GM23338 (cell line): ENCODE measurements around the gene TNFAIP3. TPM values are rescaled to one million over a fixed set of nuclear protein-coding genes. Genes with fewer than 3 reads are reported as not detected.

ENCODE experiments used
- ATAC-seq: fragments of 200-7000 bp; cut with Tn5 transposase; 3 replicates; pipeline ENCODE4 v1.9.1; 2020
- DNase-seq: peaks from one replicate; pipeline ENCODE4 v3.0.0-alpha.2; 2015; ENCODE audit warnings: low spot score
- H2AFZ ChIP-seq: fragments of 200-600 bp; sonication (generic); 2 replicates; pipeline ENCODE4 v1.8.0; 2016; ENCODE audit warnings: antibody characterized with exemption, mild to moderate bottlenecking, moderate library complexity
- H3F3A ChIP-seq: fragments of 200-600 bp; sonication (generic); replicated peaks from 2 replicates; pipeline ENCODE4 v1.8.0; 2017; ENCODE audit warnings: antibody characterized with exemption, mixed run types, low read depth
- H3K27ac ChIP-seq: fragments of 200-600 bp; sonication (generic); 2 replicates; pipeline ENCODE4 v1.6.1; 2016; ENCODE audit warnings: low read depth
- H3K27me3 ChIP-seq: fragments of 200-600 bp; sonication (generic); 2 replicates; pipeline ENCODE4 v1.8.0; 2016; ENCODE audit warnings: mild to moderate bottlenecking, mixed run types, moderate library complexity; ENCODE audit not compliant: insufficient read depth
- H3K36me3 ChIP-seq: fragments of 200-600 bp; sonication (generic); 2 replicates; pipeline ENCODE4 v1.8.0; 2016; ENCODE audit warnings: mild to moderate bottlenecking; ENCODE audit not compliant: insufficient read depth
- H3K4me1 ChIP-seq: fragments of 200-600 bp; sonication (generic); 2 replicates; pipeline ENCODE4 v1.8.0; 2016; ENCODE audit warnings: mild to moderate bottlenecking, moderate library complexity; ENCODE audit not compliant: insufficient read depth
- H3K4me2 ChIP-seq: fragments of 200-600 bp; sonication (generic); 2 replicates; pipeline ENCODE4 v1.7.1; 2017; ENCODE audit warnings: mixed run types
- H3K4me3 ChIP-seq: fragments of 200-600 bp; sonication (generic); 2 replicates; pipeline ENCODE4 v1.6.1; 2016; ENCODE audit warnings: mixed run types
- H3K79me2 ChIP-seq: fragments of 200-600 bp; sonication (generic); replicated peaks from 2 replicates; pipeline ENCODE4 v1.8.0; 2017; ENCODE audit warnings: mild to moderate bottlenecking; ENCODE audit not compliant: insufficient read depth
- H3K9me2 ChIP-seq: fragments of 200-600 bp; sonication (generic); 2 replicates; pipeline ENCODE4 v1.8.0; 2017; ENCODE audit not compliant: insufficient read depth
- H4K20me1 ChIP-seq: fragments of 200-600 bp; sonication (generic); replicated peaks from 2 replicates; pipeline ENCODE4 v1.8.0; 2017; ENCODE audit warnings: mild to moderate bottlenecking; ENCODE audit not compliant: insufficient read depth
- H3K27ac Mint-ChIP-seq: 2 replicates; pipeline ENCODE4 v1.8.0; 2020; ENCODE audit warnings: inconsistent platforms, mild to moderate bottlenecking, moderate library complexity, mixed read lengths
- H3K27me3 Mint-ChIP-seq: 3 replicates; pipeline ENCODE4 v1.8.0; 2022; ENCODE audit warnings: low read depth, mild to moderate bottlenecking, moderate library complexity, mixed read lengths, inconsistent platforms; ENCODE audit not compliant: insufficient read depth, poor library complexity
- H3K36me3 Mint-ChIP-seq: 3 replicates; pipeline ENCODE4 v1.8.0; 2021; ENCODE audit warnings: low read depth, mild to moderate bottlenecking, inconsistent platforms, moderate library complexity, mixed read lengths
- H3K4me1 Mint-ChIP-seq: 3 replicates; pipeline ENCODE4 v1.8.0; 2020; ENCODE audit warnings: mild to moderate bottlenecking, inconsistent platforms, mixed read lengths
- H3K4me3 Mint-ChIP-seq: 3 replicates; pipeline ENCODE4 v1.8.0; 2021; ENCODE audit warnings: moderate library complexity, mild to moderate bottlenecking, inconsistent platforms, mixed read lengths
- H3K9me3 Mint-ChIP-seq: 3 replicates; pipeline ENCODE4 v1.8.0; 2020; ENCODE audit warnings: moderate library complexity, mild to moderate bottlenecking, inconsistent platforms, mixed read lengths
- EZH2 ChIP-seq: fragments of 200-600 bp; sonication (generic); IDR thresholded peaks from one replicate; pipeline ENCODE4 v1.8.0; 2017; ENCODE audit warnings: antibody characterized with exemption, mild to moderate bottlenecking, low read depth; ENCODE audit not compliant: unreplicated experiment
- EZH2phosphoT487 ChIP-seq: fragments of 200-600 bp; sonication (generic); IDR thresholded peaks from one replicate; pipeline ENCODE4 v1.8.1; 2018; ENCODE audit warnings: antibody characterized with exemption; ENCODE audit not compliant: unreplicated experiment
- JUNB ChIP-seq: IDR thresholded peaks from one replicate; pipeline ENCODE4 v1.6.1; 2016; ENCODE audit warnings: antibody characterized with exemption; ENCODE audit not compliant: unreplicated experiment
- STAT1 ChIP-seq: IDR thresholded peaks from one replicate; pipeline ENCODE4 v1.6.1; 2016; ENCODE audit warnings: antibody characterized with exemption; ENCODE audit not compliant: unreplicated experiment
- ZNF114 ChIP-seq: fragments of 250-450 bp; sonication (Bioruptor Pico); IDR thresholded peaks from 2 replicates; pipeline ENCODE4 v1.5.0; 2020; ENCODE audit warnings: mild to moderate bottlenecking, moderate library complexity
- ZNF331 ChIP-seq: fragments of 250-450 bp; sonication (Bioruptor Pico); IDR thresholded peaks from 2 replicates; pipeline ENCODE4 v1.5.0; 2020; ENCODE audit warnings: low read depth, mild to moderate bottlenecking, moderate library complexity
- polyA plus RNA-seq: library from polyadenylated mRNA; unstranded; fragments of >200 nt; fragmentation: Nextera tagmentation; extraction: Ambion mirVana; gene quantifications from 2 replicates; pipeline ENCODE4 v1.2.1, GENCODE V29; 2016
- total RNA-seq: library from RNA; depleted of rRNA; stranded (reverse); fragments of >200 nt; shearing (Covaris generic); gene quantifications from 2 replicates; pipeline ENCODE4 v1.2.3, GENCODE V29; 2014
- TF ChIP-seq, protein P1 (sequence below): fragments of 250-450 bp; sonication (Bioruptor Pico); IDR thresholded peaks from 2 replicates; pipeline ENCODE4 v1.5.0; 2020; ENCODE audit warnings: mild to moderate bottlenecking, moderate library complexity
- TF ChIP-seq, protein P2 (sequence below), 2 experiments: fragments of 200-600 bp in 1 of 2; sonication (generic) in 1 of 2; conservative IDR thresholded peaks; 2 replicates each; pipeline versions ENCODE4 v1.5.1 to v1.6.1; 2016 to 2017; ENCODE audit warnings: antibody characterized with exemption in 2 of 2, low read depth in 2 of 2, mild to moderate bottlenecking in 2 of 2, moderate library complexity in 1 of 2
- TF ChIP-seq, protein P3 (sequence below): IDR thresholded peaks from one replicate; pipeline ENCODE4 v1.6.1; 2018; ENCODE audit warnings: antibody characterized with exemption; ENCODE audit not compliant: unreplicated experiment

The TNFAIP3 gene
- total and polyA plus RNA-seq, 2 experiments from 2014 or later, result 2.1 to 2.3 TPM

DNA sequence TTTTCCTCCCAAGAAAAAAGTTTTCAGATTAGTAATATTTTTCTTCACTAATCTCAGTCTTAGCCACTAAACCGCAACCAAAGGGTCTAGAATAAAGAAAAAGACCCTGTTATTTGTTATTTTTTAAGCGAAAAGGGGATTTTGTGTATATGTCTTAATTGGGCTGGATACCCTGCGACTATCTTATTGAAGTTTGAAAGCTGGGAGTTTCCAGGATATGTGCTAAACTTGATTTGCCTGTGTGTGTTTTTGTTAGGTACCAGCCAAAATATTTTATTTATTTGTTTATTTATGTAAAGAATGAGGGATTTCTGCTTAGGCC, 52.4 kb downstream of the TNFAIP3 start (continued):
- TF ChIP-seq, protein P1, sequence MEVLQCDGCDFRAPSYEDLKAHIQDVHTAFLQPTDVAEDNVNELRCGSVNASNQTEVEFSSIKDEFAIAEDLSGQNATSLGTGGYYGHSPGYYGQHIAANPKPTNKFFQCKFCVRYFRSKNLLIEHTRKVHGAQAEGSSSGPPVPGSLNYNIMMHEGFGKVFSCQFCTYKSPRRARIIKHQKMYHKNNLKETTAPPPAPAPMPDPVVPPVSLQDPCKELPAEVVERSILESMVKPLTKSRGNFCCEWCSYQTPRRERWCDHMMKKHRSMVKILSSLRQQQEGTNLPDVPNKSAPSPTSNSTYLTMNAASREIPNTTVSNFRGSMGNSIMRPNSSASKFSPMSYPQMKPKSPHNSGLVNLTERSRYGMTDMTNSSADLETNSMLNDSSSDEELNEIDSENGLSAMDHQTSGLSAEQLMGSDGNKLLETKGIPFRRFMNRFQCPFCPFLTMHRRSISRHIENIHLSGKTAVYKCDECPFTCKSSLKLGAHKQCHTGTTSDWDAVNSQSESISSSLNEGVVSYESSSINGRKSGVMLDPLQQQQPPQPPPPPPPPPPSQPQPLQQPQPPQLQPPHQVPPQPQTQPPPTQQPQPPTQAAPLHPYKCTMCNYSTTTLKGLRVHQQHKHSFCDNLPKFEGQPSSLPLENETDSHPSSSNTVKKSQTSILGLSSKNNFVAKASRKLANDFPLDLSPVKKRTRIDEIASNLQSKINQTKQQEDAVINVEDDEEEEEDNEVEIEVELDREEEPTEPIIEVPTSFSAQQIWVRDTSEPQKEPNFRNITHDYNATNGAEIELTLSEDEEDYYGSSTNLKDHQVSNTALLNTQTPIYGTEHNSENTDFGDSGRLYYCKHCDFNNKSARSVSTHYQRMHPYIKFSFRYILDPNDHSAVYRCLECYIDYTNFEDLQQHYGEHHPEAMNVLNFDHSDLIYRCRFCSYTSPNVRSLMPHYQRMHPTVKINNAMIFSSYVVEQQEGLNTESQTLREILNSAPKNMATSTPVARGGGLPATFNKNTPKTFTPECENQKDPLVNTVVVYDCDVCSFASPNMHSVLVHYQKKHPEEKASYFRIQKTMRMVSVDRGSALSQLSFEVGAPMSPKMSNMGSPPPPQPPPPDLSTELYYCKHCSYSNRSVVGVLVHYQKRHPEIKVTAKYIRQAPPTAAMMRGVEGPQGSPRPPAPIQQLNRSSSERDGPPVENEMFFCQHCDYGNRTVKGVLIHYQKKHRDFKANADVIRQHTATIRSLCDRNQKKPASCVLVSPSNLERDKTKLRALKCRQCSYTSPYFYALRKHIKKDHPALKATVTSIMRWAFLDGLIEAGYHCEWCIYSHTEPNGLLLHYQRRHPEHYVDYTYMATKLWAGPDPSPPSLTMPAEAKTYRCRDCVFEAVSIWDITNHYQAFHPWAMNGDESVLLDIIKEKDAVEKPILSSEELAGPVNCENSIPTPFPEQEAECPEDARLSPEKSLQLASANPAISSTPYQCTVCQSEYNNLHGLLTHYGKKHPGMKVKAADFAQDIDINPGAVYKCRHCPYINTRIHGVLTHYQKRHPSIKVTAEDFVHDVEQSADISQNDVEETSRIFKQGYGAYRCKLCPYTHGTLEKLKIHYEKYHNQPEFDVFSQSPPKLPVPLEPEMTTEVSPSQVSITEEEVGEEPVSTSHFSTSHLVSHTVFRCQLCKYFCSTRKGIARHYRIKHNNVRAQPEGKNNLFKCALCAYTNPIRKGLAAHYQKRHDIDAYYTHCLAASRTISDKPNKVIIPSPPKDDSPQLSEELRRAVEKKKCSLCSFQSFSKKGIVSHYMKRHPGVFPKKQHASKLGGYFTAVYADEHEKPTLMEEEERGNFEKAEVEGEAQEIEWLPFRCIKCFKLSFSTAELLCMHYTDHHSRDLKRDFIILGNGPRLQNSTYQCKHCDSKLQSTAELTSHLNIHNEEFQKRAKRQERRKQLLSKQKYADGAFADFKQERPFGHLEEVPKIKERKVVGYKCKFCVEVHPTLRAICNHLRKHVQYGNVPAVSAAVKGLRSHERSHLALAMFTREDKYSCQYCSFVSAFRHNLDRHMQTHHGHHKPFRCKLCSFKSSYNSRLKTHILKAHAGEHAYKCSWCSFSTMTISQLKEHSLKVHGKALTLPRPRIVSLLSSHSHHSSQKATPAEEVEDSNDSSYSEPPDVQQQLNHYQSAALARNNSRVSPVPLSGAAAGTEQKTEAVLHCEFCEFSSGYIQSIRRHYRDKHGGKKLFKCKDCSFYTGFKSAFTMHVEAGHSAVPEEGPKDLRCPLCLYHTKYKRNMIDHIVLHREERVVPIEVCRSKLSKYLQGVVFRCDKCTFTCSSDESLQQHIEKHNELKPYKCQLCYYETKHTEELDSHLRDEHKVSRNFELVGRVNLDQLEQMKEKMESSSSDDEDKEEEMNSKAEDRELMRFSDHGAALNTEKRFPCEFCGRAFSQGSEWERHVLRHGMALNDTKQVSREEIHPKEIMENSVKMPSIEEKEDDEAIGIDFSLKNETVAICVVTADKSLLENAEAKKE (CRISPR knock-in tag), result no peak
- TF ChIP-seq STAT1, result no peak
- TF ChIP-seq EZH2, result no peak
- TF ChIP-seq, protein P2, sequence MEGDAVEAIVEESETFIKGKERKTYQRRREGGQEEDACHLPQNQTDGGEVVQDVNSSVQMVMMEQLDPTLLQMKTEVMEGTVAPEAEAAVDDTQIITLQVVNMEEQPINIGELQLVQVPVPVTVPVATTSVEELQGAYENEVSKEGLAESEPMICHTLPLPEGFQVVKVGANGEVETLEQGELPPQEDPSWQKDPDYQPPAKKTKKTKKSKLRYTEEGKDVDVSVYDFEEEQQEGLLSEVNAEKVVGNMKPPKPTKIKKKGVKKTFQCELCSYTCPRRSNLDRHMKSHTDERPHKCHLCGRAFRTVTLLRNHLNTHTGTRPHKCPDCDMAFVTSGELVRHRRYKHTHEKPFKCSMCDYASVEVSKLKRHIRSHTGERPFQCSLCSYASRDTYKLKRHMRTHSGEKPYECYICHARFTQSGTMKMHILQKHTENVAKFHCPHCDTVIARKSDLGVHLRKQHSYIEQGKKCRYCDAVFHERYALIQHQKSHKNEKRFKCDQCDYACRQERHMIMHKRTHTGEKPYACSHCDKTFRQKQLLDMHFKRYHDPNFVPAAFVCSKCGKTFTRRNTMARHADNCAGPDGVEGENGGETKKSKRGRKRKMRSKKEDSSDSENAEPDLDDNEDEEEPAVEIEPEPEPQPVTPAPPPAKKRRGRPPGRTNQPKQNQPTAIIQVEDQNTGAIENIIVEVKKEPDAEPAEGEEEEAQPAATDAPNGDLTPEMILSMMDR (conservative IDR thresholded peaks at IDR 0.05; ENCODE audit: low read depth in 2 of 2), result no peak
- no peak for TF ChIP-seq ZNF114 (CRISPR knock-in tag)
- TF ChIP-seq EZH2phosphoT487, result no peak

DNA sequence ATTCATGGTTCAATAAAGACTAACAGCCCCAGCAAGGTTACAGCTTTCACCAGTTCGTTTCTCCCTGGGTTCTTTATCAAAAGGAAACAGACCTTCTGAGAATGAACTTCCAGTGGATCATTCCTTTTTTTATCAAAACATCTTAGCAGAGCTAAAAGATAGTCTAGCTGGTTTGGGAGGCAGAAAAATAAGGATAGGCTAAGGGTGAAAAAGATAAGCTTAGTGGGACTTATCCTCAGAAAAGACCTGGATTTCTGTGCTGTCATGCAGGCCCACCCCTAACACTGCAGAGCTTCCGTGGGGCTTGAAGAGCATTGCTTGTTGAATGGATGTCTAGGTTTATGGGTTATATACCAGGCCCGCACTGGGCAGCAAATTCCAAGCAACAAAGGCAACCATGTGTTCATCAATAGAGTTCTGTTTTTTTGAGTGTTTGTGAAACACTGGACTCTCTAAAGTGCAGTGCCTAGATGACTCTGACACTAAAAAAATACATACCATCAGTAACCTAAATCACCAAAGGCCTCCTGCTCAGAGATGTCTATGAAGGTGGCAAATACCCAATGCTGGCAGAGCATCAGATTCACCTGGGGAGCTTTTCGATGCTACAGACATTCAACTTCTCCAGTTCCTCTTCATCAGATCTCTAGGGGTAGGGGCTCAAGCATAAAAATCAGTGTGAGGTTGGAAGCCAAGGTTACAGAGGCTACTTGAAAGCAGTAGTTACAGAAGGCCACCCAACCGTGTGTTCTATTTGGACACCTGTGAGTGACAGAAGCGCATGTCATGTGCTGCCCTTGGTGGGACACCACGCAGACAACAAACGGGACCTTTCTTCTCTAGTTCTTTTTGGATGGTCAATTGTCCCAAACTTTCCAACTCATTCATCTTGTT, 53.0 kb downstream of the TNFAIP3 start:
- H3K27me3 ChIP-seq, result no peaks in the 10 kb centered on the region
- Mint-ChIP-seq H3K9me3 (no peaks in the 10 kb centered on the region), H3K36me3 (no peaks in the 10 kb centered on the region), H3K27me3 (no peaks in the 10 kb centered on the region), H3K4me3 (no peak overlapping the region), H3K4me1 (peaks cover under 1% of the 10 kb centered on the region; the same call in 2 of the 3 replicates), H3K27ac (no peak overlapping the region)
- no peak overlapping the region for H3K4me2 ChIP-seq
- no peaks in the 10 kb centered on the region for H3K9me2 ChIP-seq
- H3K4me3 ChIP-seq, result no peak overlapping the region
- H3K36me3 ChIP-seq, result no peaks in the 10 kb centered on the region
- DNase-seq (no peak), ATAC-seq (no peak)
- H3K4me1 ChIP-seq, result peaks cover 1% of the 10 kb centered on the region; the same call in 1 of the 2 replicates
- H4K20me1 ChIP-seq, result no peaks in the 10 kb centered on the region
- H2AFZ ChIP-seq, result no peak overlapping the region
- H3K79me2 ChIP-seq, result no peaks in the 10 kb centered on the region
- H3F3A ChIP-seq, result no peaks in the 10 kb centered on the region
- no peak overlapping the region for H3K27ac ChIP-seq
- TF ChIP-seq ZNF331 (no peak), JUNB (no peak), STAT1 (no peak)
- TF ChIP-seq, protein P2 (conservative IDR thresholded peaks at IDR 0.05; ENCODE audit: low read depth in 2 of 2), result no peak
- TF ChIP-seq, protein P3, sequence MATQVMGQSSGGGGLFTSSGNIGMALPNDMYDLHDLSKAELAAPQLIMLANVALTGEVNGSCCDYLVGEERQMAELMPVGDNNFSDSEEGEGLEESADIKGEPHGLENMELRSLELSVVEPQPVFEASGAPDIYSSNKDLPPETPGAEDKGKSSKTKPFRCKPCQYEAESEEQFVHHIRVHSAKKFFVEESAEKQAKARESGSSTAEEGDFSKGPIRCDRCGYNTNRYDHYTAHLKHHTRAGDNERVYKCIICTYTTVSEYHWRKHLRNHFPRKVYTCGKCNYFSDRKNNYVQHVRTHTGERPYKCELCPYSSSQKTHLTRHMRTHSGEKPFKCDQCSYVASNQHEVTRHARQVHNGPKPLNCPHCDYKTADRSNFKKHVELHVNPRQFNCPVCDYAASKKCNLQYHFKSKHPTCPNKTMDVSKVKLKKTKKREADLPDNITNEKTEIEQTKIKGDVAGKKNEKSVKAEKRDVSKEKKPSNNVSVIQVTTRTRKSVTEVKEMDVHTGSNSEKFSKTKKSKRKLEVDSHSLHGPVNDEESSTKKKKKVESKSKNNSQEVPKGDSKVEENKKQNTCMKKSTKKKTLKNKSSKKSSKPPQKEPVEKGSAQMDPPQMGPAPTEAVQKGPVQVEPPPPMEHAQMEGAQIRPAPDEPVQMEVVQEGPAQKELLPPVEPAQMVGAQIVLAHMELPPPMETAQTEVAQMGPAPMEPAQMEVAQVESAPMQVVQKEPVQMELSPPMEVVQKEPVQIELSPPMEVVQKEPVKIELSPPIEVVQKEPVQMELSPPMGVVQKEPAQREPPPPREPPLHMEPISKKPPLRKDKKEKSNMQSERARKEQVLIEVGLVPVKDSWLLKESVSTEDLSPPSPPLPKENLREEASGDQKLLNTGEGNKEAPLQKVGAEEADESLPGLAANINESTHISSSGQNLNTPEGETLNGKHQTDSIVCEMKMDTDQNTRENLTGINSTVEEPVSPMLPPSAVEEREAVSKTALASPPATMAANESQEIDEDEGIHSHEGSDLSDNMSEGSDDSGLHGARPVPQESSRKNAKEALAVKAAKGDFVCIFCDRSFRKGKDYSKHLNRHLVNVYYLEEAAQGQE, result no peak
